Measurements from ENCODE around the gene PRSS8.
"Not testable (repeated sequence)": the region's sequence is repeated elsewhere in the genome, so short reads cannot be mapped to it uniquely, and the experiment has no call there.

PRSS8 gene

DNA sequence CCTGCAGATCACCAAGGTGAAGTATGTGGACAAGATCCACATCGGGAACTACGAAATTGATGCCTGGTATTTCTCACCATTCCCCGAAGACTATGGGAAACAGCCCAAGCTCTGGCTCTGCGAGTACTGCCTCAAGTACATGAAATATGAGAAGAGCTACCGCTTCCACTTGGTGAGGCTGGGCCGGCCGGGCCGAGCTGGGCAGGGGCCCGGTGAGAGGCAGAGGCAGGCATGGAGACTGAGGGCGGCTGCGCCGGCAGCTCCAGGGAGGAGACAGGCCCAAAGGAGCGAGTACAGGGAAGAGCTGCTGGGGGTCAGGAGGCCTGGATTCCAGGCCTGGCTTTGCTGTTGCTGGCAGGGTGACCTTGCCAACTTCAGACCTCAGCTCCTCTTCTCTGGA lies 8.3 kb downstream of the PRSS8 start:
- DNase-seq: no peak

DNA sequence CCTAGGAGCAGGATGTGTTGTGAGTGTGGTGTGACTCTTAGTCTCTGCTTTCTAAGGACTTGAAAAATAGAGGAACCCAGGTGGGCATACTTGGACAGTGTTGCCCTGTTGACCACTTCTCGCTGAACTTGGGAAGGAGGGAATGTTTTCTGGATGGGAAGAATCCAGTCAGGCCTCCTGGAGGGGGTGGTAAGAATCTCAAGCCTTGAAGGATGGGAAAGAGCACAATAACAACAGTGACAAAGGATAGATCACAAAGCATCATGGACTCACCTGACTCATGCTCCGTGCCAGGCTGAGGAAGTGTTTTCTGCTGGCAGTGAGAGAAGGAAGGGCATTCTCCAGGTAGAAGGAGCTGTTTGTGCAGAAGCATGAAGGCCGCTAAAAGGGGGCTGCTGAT lies 9.7 kb downstream of the PRSS8 start:
- DNase-seq: no peak

DNA sequence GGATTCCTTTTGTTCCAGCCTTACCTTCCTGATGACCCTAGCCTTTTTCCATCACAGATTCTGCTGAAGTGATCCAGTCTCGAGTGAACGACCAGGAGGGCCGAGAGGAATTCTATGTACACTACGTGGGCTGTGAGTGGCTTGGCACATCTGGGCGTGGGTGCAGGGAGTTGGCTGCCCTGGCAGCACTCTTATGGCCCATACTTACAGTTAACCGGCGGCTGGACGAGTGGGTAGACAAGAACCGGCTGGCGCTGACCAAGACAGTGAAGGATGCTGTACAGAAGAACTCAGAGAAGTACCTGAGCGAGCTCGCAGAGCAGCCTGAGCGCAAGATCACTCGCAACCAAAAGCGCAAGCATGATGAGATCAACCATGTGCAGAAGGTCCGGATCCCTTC lies 15.4 kb downstream of the PRSS8 start:
- DNase-seq: no peak

DNA sequence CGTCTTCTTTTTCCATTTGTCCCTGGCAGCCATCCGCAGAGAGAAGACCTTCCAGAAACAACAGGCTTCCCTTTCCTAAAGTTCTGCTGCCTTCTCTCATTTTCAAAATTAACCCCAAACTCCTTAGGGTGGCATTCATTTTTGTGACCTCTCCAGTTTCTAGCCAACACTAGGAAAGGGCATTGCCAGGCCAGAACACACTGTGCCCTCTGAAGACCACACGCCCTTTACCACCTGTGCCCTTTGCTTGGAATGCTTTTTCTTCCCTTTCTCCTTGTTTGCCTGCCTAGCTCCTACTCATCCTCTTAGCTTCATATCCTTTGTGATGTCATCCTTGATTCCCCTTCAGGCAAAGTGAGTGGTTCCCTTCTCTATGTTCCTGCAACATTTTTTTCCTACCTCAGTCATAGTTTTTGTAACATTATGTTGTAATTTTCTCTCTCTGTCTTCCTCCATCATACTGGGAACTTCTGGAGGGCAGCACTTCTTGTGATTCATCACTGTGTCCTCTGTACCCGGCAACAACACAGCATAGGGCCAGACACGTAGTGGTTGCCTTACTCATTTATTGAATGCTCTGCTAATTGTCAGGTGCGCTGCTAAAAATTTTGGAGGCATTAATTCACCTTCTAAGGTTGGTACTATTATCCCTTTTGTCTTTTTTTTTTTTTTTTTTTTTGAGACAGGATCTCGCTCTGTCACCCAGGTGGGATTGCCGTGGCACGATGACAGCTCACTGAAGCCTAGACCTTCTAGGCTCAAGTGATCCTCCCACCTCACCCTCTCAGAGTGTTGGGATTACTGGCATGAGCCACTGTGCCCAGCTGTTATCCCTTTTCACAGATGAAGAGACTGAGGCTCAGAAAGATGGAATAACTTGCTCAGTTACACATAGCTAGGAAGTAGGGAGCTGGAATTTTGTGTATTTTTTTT lies 17.0 kb downstream of the PRSS8 start:
- DNase-seq: no peak

DNA sequence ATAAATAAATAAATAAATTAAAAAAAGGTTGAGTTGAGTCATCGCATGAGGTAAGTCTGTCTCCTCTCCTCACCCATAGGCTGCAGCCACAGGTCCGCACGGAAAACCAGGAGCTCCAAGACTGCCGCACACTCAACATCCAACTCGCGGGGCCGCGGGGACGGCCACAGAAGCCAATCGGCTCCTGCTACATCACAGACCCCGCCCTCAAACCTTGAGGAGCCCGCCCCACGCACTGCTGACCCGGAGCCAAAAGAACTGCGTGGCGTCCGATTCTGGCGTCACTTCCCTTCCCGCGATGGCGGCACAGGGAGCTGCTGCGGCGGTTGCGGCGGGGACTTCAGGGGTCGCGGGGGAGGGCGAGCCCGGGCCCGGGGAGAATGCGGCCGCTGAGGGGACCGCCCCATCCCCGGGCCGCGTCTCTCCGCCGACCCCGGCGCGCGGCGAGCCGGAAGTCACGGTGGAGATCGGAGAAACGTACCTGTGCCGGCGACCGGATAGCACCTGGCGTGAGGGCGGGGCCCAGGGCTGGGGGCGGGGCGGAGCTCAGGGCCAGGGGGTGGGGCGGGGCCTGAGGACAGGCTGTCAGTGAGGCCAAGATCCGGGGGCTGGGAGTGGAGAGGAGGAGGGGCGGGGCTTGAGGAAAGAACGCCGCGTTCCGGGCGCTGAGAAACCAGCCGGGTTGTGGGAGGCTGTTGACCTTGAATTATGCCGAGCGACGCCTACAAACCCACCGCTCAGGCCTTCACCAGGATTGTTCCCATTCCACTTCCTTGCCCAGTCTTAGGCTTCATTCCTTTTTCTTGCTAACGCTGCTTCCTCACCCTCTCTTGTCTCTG lies 17.9 kb downstream of the PRSS8 start, which contains the start of gene KAT8:
TSS of gene KAT8 (plus strand) at position 281 of the 839 bp plus-strand sequence. CDS start at position 299, 18 bp downstream.
- DNase-seq: peak; percentile 99

DNA sequence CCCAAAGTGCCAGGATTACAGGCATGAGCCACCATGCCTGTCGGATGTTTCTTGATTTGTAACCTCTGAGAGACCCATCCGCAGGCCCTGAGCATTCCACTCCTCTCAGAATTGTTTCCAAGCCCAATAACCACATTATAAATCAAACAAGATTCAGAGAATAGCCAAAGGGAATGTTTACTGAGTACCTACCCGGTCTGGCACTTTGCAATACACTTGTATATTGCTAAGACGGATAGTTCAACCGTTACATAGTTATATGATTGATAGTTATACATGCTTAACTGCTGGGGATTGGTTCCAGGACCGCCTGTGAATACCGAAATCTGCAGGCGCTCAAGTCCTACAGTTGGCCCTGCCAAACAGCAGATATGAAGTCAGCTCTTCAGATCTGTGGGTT lies 21.1 kb downstream of the PRSS8 start:
- DNase-seq: no peak

DNA sequence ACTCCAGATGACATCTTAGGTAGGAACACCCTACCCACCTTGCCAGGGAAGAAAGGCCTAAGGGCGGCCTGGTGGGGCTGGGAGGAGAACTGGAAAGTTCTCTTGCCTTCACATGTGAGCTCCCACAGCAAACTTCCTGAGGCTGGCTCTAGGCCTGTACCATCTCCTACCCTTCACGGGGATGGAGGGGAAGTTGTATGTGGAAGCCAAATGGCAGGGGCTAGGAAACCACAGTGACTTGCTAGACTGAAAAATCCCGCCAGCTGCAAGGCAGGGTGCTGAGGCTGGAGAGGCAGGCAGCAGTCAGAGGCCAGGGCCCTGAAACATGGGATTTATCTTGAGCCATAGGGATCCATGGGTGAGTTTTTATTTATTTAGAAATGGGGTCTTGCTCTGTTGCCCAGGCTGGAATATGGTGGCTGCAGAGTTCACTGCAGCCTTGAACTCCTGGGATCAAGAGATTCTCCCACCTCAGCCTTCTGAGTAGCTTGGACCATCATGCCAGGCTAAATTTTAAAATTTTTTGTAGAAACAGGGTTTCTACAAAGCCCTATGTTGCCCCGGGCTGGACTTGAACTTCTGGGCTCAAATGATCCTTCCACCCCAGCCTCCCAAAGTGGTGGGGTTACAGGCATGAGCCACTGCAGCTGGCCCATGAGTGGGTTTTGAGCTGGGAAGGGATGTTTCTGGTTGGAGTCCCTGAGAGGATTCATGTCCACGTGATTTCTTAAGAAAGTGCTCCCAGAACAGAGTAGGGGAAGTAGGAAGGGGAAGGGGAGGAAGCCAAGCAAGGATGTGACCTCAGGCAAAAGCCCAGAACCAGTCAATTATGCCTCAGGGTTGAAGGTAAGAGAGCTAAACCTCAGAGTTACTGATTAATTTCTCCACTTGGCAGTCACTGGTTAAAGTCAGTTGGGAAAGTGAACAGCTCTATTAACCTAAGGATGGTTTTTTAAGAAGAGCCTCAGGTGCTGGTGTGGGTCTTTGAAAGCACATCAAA lies 22.1 kb downstream of the PRSS8 start:
- no peak for DNase-seq

DNA sequence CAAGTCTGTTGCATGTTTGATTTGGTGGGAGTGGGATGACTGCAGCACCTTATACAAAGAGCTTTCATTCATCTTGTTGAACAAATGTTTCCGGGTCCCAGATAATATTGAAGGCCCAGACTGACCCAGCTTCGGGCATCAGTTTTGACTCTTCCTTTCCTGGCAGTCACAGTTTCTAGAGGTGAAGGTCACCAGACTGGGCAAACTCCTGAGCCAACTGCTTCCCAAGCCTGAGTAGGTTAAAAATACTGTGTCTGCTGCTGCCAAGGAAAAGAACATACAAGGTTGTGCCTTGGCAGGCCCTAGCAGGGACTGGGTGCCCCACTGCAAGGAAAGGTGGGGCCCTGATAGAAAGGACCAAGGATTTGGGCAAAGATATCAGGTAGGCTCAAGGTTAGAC lies 22.8 kb downstream of the PRSS8 start:
- DNase-seq: no peak

DNA sequence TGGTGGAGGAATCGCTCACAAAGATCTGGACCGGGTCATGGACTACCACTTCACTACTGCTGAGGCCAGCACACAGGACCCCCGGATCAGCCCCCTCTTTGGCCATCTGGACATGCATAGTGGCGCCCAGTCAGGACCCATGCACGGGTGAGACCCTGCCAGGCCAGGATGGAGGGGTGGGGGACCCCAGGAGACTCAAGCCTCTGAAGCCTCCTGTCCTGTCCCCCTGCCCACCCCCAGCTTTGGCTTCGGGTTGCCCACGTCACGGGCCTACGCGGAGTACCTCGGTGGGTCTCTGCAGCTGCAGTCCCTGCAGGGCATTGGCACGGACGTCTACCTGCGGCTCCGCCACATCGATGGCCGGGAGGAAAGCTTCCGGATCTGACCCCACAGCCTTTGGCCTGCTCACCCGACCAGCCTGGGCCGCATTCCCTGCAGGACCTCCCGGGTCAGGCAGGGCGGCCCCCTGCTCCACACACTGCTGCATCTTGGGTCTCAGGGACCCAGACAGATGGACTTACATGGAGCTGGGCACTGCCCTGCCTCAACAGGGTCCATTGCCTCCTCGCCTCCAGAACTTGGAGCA lies 23.6 kb downstream of the PRSS8 start:
- no peak for DNase-seq

DNA sequence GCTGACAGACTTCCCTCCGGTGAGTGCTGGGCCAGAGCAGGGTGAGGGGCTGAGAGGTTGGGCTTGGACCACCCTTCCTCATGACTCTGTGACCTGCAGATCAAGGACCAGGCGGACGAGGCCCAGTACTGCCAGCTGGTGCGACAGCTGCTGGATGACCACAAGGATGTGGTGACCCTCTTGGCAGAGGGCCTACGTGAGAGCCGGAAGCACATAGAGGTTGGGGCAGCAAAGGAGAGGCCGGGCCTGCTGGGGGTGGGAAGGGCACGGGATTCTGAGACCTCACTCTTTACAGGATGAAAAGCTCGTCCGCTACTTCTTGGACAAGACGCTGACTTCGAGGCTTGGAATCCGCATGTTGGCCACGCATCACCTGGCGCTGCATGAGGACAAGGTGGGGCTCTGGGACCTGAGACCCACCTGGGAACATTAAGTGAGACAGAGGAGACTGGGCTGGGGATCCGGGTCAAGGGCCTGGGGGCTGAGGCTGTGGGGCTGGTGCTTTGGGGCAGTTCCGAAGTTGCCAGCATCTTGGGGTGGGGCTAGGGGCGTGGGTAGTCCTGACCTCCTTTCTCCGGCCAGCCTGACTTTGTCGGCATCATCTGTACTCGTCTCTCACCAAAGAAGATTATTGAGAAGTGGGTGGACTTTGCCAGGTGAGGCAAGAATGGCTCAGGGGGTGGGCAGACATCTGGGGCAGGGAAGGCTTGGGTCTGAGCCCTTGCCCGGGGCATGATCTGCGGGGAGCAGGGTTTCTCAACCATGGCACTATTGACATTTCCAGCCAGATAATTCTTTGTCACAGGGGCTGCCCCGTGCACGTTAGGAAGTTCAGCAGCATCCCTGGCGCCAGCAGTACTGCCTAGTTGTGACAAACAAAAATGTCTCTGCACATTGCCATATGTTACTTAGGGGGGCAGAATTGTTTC lies 25.2 kb downstream of the PRSS8 start:
- DNase-seq: no peak

DNA sequence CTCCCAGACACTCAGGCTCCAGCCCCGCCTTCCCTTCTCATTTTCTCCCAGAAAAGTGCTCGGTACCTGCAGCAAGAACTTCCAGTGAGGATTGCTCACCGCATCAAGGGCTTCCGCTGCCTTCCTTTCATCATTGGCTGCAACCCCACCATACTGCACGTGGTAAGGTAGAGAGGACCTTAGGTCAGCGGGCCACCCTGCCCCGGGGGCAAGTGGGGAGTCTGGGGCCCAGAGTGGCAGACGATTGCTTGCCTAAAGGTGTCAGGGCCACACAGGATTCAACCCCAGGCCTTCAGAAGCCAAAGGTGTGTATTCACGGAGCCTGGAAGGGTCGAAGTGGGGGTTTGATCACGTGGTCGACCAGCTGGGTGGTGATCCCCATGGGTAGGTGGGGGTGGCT lies 25.9 kb downstream of the PRSS8 start:
- no peak for DNase-seq

DNA sequence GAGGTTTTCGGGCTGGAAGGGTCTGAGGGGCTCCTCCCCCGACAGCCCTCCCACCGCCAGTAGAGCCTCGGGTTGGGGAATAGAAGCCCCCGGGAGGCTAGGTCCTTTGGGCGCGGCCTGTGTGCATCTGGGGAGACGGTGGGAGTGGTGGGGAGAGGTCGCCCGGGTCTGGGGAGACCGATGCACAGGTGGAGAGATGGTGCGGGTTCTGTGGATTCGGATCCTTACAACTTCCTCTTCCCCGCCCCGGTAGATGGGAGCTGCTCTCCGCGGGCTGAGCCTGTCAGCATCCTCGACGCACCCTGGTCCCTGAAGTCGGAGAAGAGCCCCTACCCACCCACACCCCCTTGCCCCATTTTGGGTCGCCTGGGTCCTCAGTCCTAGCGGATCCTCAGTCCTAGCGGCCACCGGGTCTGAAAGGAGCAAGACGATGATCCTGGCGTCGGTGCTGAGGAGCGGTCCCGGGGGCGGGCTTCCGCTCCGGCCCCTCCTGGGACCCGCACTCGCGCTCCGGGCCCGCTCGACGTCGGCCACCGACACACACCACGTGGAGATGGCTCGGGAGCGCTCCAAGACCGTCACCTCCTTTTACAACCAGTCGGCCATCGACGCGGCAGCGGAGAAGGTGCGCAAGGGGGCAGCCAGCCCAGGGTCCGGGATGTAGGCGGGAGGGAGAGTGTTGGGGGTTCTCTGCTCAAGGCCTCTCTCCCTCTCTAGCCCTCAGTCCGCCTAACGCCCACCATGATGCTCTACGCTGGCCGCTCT lies 26.6 kb downstream of the PRSS8 start:
- no peak for DNase-seq

DNA sequence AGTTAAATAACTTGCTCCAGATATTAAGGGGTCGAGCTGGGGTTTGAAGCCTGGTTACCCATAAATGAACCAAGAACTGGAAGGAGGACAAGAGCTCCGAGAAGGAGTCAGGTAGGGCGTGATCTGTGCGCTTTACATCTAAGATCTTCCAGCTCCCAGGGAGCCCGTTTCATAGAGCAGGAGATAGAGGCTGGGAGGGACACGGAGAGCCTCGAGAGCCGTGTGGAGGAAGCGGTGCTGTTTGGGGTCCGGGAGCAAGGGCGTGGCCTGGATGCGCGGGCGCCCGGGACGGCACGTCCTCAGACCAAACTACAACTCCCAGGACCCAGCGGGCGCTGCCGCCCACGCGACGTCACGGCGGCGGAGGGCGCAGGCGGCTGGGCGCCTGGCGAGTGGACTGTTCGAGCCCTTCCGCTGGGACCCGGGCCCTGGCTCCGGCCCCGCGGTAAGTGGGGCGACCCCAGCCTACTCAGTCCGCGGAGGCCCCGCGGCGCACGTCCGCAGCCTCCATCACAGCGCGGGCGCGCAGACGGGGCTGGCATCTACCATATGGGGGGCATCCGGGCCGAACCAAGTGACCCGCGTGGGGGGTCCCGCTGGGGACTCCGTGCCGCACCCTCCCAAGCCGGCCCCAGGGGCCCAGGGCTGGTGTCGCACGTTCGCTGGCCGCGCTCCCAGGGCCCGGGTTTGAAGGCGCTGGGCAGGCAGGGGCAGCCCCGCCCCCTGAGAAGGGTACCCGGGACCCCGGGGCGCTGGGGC lies 27.3 kb downstream of the PRSS8 start, which contains the start of gene BCKDK:
TSS of gene BCKDK (plus strand) at position 352 of the 759 bp plus-strand sequence. CDS start 838 bp downstream, outside the sequence.
- peak; percentile 75 for DNase-seq

DNA sequence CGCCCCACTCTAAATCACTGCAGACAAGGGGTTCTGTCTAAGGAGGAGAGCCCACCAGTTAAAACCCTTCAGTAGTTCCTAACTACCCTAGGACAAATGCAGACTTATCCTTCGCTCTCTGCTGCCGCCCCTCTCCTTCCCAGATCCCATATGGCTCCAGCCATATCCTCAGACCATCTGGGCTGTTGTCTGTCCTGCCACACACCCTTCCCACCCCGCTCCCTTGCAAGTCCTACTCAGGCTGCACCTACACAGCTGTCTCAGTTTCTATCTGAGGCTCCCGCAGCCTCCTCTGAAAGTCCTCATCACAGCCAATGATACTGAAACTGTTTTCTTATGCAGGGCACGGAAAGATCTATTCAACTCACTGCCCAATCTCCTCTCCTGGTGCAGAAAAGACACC lies 28.1 kb downstream of the PRSS8 start:
- DNase-seq: peak; percentile 50

DNA sequence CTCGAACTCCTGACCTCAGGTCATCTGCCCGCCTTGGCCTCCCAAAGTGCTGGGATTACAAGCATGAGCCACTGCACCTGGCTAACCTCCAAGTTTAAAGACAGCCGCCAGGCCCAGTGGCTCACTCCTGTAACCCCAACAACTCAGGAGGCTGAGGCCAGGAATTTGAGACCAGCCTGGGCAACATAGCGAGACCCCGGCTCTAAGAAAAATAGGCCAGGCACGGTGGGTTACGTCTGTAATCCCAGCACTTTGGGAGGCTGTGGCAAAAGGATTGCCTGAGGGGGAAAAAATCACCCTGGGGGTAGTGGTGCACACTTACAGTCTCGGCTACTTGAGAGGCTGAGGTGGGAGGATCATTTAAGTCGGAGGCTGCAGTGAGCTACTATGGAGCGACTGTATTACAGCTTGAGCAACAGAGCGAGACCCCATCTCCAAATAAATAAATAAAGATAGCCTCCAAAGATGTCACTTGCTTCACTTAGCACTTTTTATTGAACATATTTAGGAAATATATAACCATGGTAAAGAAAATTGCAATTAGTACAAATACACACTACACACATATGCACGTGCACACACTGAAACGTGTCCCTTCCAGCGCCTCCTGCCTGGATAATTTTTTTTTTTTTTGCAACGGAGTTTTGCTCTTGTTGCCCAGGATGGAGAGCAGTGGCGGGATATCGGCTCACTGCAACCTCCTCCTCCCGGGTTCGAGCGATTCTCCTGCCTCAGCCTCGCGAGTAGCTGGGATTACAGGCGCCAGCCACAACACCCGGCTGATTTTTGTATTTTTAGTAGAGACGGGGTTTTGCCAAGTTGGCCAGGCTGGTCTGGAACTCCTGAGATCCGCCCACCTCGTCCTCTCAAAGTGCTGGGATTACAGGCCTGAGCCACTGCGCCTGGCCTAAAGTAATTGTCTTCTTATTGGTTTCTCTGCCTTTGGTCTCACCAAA lies 28.7 kb downstream of the PRSS8 start:
- DNase-seq: no peak

DNA sequence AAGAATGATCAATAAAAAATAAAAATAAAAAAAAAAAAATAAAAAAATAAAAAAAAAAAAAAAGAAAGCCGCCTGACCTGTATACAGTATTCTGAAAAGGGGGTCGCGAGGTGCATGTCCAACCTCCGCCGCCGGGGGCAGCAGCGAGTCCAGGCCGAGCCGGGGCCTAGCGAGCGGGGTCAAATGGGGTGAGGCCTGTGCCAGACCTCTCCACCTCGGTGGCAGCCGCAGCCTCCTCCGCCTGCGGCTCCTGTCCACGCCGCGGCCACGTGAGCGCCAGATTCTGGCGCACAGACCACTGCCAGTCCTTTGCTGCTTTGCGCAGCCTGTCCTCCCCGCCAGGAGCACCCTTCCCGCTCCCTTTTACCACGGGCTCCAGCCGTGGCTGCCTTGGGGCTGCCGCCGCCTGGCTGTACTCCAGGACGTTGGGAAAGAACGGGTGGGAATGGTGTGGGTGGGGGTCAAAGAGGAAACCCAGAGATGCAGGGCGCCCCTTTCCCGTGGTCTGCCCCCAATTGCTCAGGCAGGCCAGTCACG lies 29.8 kb downstream of the PRSS8 start:
- peak; percentile 82 for DNase-seq

DNA sequence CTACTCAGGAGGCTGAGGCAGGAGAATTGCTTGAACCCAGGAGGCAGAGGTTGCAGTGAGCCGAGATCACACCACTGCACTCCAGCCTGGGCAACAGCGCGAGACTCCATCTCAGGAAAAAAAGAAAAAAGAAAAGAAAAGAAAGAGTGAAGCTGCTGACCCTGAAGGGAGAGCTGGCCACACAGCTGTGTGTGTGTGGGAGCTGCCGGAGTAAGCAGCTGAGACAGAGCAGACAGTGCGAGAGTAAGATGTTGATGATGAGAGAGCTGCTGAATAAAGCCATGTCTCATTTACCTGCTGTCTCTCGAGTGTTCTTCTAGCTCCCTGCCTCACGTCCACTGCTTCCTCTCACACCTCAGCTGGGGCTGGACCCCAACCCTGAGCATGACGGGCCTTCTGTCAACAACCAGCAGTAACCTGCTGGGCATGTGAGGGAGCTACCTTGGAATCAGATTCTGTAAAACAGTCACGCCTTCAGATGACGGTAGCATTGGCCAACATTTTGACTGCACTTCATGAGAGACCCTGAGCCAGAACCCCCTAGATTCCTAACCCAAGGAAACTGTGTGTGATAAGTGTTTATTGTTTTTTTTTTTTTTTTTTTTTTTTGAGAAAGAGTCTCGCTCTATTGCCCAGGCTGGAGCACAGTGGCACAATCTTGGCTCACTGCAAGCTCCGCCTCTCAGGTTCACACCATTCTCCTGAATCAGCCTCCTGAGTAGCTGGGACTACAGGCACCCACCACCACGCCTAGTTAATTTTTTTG lies 34.5 kb downstream of the PRSS8 start:
- DNase-seq: not testable (repeated sequence)
